ENCODE measurements around the gene NTN4.
"Not testable (repeated sequence)": the region's sequence is repeated elsewhere in the genome, so short reads cannot be mapped to it uniquely, and the experiment has no call there.

NTN4 gene

GRCh38 chr12:95678684-95679083 is 111.9 kb downstream of the NTN4 start:
- no peaks in the 10 kb centered on the region for H3K36me3 ChIP-seq (ENCODE audit: control insufficient read depth in 4 of 4, insufficient read depth in 4 of 4, low read length in 3 of 4)
- no CpG with 5 or more reads among the region's 1 CpG for WGBS (ENCODE audit: insufficient coverage)
- ChIA-PET CTCF (no interaction called here), POLR2A (no interaction called here)
- H3K9me3 ChIP-seq (ENCODE audit: control extremely low read depth in 1 of 5, control insufficient read depth in 4 of 5, insufficient read depth in 2 of 5, low read depth in 1 of 5, low read length in 4 of 5): no peaks in the 10 kb centered on the region
- no peak overlapping the region for H3K27ac ChIP-seq (ENCODE audit: insufficient read depth in 1 of 2, low read depth in 1 of 2, low read length in 2 of 2, poor library complexity in 1 of 2, severe bottlenecking in 2 of 2)
- DNase-seq: no peak
- peaks cover 0 to 3% (median 0%) of the 10 kb centered on the region in 5 experiments for H3K27me3 ChIP-seq (replicated peaks in 2 of 5; ENCODE audit: control insufficient read depth in 4 of 5, insufficient read depth in 5 of 5, low read length in 4 of 5)
- H3K4me1 ChIP-seq (ENCODE audit: control extremely low read depth in 1 of 4, control insufficient read depth in 4 of 4, insufficient read depth in 4 of 4, low read length in 3 of 4): no peaks in the 10 kb centered on the region
- H3K4me3 ChIP-seq (ENCODE audit: control insufficient read depth in 1 of 7, extremely low read depth in 1 of 7, insufficient read depth in 4 of 7, low read depth in 2 of 7, low read length in 6 of 7): no peak overlapping the region

- DNase-seq; H3K27ac ChIP-seq (ENCODE audit: insufficient read depth in 1 of 2, low read depth in 1 of 2, low read length in 2 of 2, poor library complexity in 1 of 2, severe bottlenecking in 2 of 2); H3K4me3 ChIP-seq (ENCODE audit: control insufficient read depth in 1 of 7, extremely low read depth in 1 of 7, insufficient read depth in 4 of 7, low read depth in 2 of 7, low read length in 6 of 7); H3K9me3 ChIP-seq (ENCODE audit: control extremely low read depth in 1 of 5, control insufficient read depth in 4 of 5, insufficient read depth in 2 of 5, low read depth in 1 of 5, low read length in 4 of 5); H3K4me1 ChIP-seq (ENCODE audit: control extremely low read depth in 1 of 4, control insufficient read depth in 4 of 4, insufficient read depth in 4 of 4, low read length in 3 of 4); H3K36me3 ChIP-seq (ENCODE audit: control insufficient read depth in 4 of 4, insufficient read depth in 4 of 4, low read length in 3 of 4); POLR2A ChIA-PET; H3K27me3 ChIP-seq (replicated peaks in 2 of 5; ENCODE audit: control insufficient read depth in 4 of 5, insufficient read depth in 5 of 5, low read length in 4 of 5); CTCF ChIA-PET: not testable (repeated sequence)
- no CpG with 5 or more reads among the region's 3 CpGs for WGBS (ENCODE audit: insufficient coverage)
These were observed 112.8 kb downstream of the NTN4 start for GRCh38 chr12:95677782-95678181.

- WGBS (ENCODE audit: insufficient coverage): 80% methylated on average over 1 of the region's 1 CpG
- Histone ChIP-seq H3K4me3 (ENCODE audit: control insufficient read depth in 1 of 7, extremely low read depth in 1 of 7, insufficient read depth in 4 of 7, low read depth in 2 of 7, low read length in 6 of 7) (no peak overlapping the region), H3K9me3 (ENCODE audit: control extremely low read depth in 1 of 5, control insufficient read depth in 4 of 5, insufficient read depth in 2 of 5, low read depth in 1 of 5, low read length in 4 of 5) (no peaks in the 10 kb centered on the region), H3K27me3 (replicated peaks in 2 of 5; ENCODE audit: control insufficient read depth in 4 of 5, insufficient read depth in 5 of 5, low read length in 4 of 5) (no peaks in the 10 kb centered on the region), H3K4me1 (ENCODE audit: control extremely low read depth in 1 of 4, control insufficient read depth in 4 of 4, insufficient read depth in 4 of 4, low read length in 3 of 4) (no peaks in the 10 kb centered on the region), H3K27ac (ENCODE audit: insufficient read depth in 1 of 2, low read depth in 1 of 2, low read length in 2 of 2, poor library complexity in 1 of 2, severe bottlenecking in 2 of 2) (no peak overlapping the region), H3K36me3 (ENCODE audit: control insufficient read depth in 4 of 4, insufficient read depth in 4 of 4, low read length in 3 of 4) (no peaks in the 10 kb centered on the region)
- no peak for DNase-seq
- ChIA-PET CTCF (no interaction called here), POLR2A (interaction anchor here (0.7 kb wide), 1 partner anchor 93 kb away, joined by 3 read pairs; no protein-coding TSS in a partner anchor)
These were observed 115.9 kb downstream of the NTN4 start for GRCh38 chr12:95674631-95675030.

- Histone ChIP-seq H3K4me3 (ENCODE audit: control insufficient read depth in 1 of 7, extremely low read depth in 1 of 7, insufficient read depth in 4 of 7, low read depth in 2 of 7, low read length in 6 of 7) (no peak overlapping the region), H3K27me3 (replicated peaks in 2 of 5; ENCODE audit: control insufficient read depth in 4 of 5, insufficient read depth in 5 of 5, low read length in 4 of 5) (no peaks in the 10 kb centered on the region), H3K9me3 (ENCODE audit: control extremely low read depth in 1 of 5, control insufficient read depth in 4 of 5, insufficient read depth in 2 of 5, low read depth in 1 of 5, low read length in 4 of 5) (no peaks in the 10 kb centered on the region), H3K4me1 (ENCODE audit: control extremely low read depth in 1 of 4, control insufficient read depth in 4 of 4, insufficient read depth in 4 of 4, low read length in 3 of 4) (no peaks in the 10 kb centered on the region), H3K36me3 (ENCODE audit: control insufficient read depth in 4 of 4, insufficient read depth in 4 of 4, low read length in 3 of 4) (no peaks in the 10 kb centered on the region), H3K27ac (ENCODE audit: insufficient read depth in 1 of 2, low read depth in 1 of 2, low read length in 2 of 2, poor library complexity in 1 of 2, severe bottlenecking in 2 of 2) (no peak overlapping the region)
- CTCF ChIA-PET: no interaction called here
- DNase-seq: no peak
- POLR2A ChIA-PET: interaction anchor here (0.7 kb wide), 1 partner anchor 93 kb away, joined by 3 read pairs; no protein-coding TSS in a partner anchor
These were observed 116.4 kb downstream of the NTN4 start for GRCh38 chr12:95674163-95674562.

GRCh38 chr12:95673576-95673975 is 117.0 kb downstream of the NTN4 start:
- no CpG with 5 or more reads among the region's 2 CpGs for WGBS (ENCODE audit: insufficient coverage)
- no peaks in the 10 kb centered on the region for H3K36me3 ChIP-seq (ENCODE audit: control insufficient read depth in 4 of 4, insufficient read depth in 4 of 4, low read length in 3 of 4)
- ChIA-PET POLR2A (no interaction called here), CTCF (interaction anchor here (0.6 kb wide), 1 partner anchor 71 kb away, joined by 3 read pairs; no protein-coding TSS in a partner anchor)
- no peak overlapping the region for H3K4me3 ChIP-seq (ENCODE audit: control insufficient read depth in 1 of 7, extremely low read depth in 1 of 7, insufficient read depth in 4 of 7, low read depth in 2 of 7, low read length in 6 of 7)
- H3K9me3 ChIP-seq (ENCODE audit: control extremely low read depth in 1 of 5, control insufficient read depth in 4 of 5, insufficient read depth in 2 of 5, low read depth in 1 of 5, low read length in 4 of 5): no peaks in the 10 kb centered on the region
- no peaks in the 10 kb centered on the region for H3K4me1 ChIP-seq (ENCODE audit: control extremely low read depth in 1 of 4, control insufficient read depth in 4 of 4, insufficient read depth in 4 of 4, low read length in 3 of 4)
- no peak for DNase-seq
- H3K27me3 ChIP-seq (replicated peaks in 2 of 5; ENCODE audit: control insufficient read depth in 4 of 5, insufficient read depth in 5 of 5, low read length in 4 of 5): no peaks in the 10 kb centered on the region
- H3K27ac ChIP-seq (ENCODE audit: insufficient read depth in 1 of 2, low read depth in 1 of 2, low read length in 2 of 2, poor library complexity in 1 of 2, severe bottlenecking in 2 of 2): no peak overlapping the region

- Histone ChIP-seq H3K27ac (ENCODE audit: insufficient read depth in 1 of 2, low read depth in 1 of 2, low read length in 2 of 2, poor library complexity in 1 of 2, severe bottlenecking in 2 of 2) (no peak overlapping the region), H3K9me3 (ENCODE audit: control extremely low read depth in 1 of 5, control insufficient read depth in 4 of 5, insufficient read depth in 2 of 5, low read depth in 1 of 5, low read length in 4 of 5) (no peaks in the 10 kb centered on the region), H3K36me3 (ENCODE audit: control insufficient read depth in 4 of 4, insufficient read depth in 4 of 4, low read length in 3 of 4) (no peaks in the 10 kb centered on the region), H3K4me3 (ENCODE audit: control insufficient read depth in 1 of 7, extremely low read depth in 1 of 7, insufficient read depth in 4 of 7, low read depth in 2 of 7, low read length in 6 of 7) (no peak overlapping the region), H3K27me3 (replicated peaks in 2 of 5; ENCODE audit: control insufficient read depth in 4 of 5, insufficient read depth in 5 of 5, low read length in 4 of 5) (no peaks in the 10 kb centered on the region), H3K4me1 (ENCODE audit: control extremely low read depth in 1 of 4, control insufficient read depth in 4 of 4, insufficient read depth in 4 of 4, low read length in 3 of 4) (no peaks in the 10 kb centered on the region)
- POLR2A ChIA-PET: no interaction called here
- no peak for DNase-seq
- CTCF ChIA-PET: no interaction called here
- WGBS (ENCODE audit: insufficient coverage): 97% methylated on average over 13 of the region's 21 CpGs
These were observed 118.4 kb downstream of the NTN4 start for GRCh38 chr12:95672166-95672565.

GRCh38 chr12:95671265-95671664 is 119.3 kb downstream of the NTN4 start:
- Histone ChIP-seq H3K36me3 (ENCODE audit: control insufficient read depth in 4 of 4, insufficient read depth in 4 of 4, low read length in 3 of 4) (no peaks in the 10 kb centered on the region), H3K9me3 (ENCODE audit: control extremely low read depth in 1 of 5, control insufficient read depth in 4 of 5, insufficient read depth in 2 of 5, low read depth in 1 of 5, low read length in 4 of 5) (no peaks in the 10 kb centered on the region), H3K4me1 (ENCODE audit: control extremely low read depth in 1 of 4, control insufficient read depth in 4 of 4, insufficient read depth in 4 of 4, low read length in 3 of 4) (no peaks in the 10 kb centered on the region), H3K4me3 (ENCODE audit: control insufficient read depth in 1 of 7, extremely low read depth in 1 of 7, insufficient read depth in 4 of 7, low read depth in 2 of 7, low read length in 6 of 7) (no peak overlapping the region), H3K27ac (ENCODE audit: insufficient read depth in 1 of 2, low read depth in 1 of 2, low read length in 2 of 2, poor library complexity in 1 of 2, severe bottlenecking in 2 of 2) (no peak overlapping the region), H3K27me3 (replicated peaks in 2 of 5; ENCODE audit: control insufficient read depth in 4 of 5, insufficient read depth in 5 of 5, low read length in 4 of 5) (no peaks in the 10 kb centered on the region)
- CTCF ChIA-PET: no interaction called here
- POLR2A ChIA-PET: no interaction called here
- no peak for DNase-seq
- WGBS (ENCODE audit: insufficient coverage): 97% methylated on average over 5 of the region's 6 CpGs
